ENCODE results near the gene FHIT.

Gene FHIT

GRCh38 chr3:60952055-60952454, 299.2 kb downstream of the FHIT start:
- H3K23ac ChIP-seq (ENCODE audit: low read length) = no peak overlapping the region
- DNase-seq = no peak
- no peak overlapping the region for H2BK5ac ChIP-seq (ENCODE audit: low read length)
- no CpG with 5 or more reads among the region's 6 CpGs for WGBS (ENCODE audit: extremely low coverage, insufficient coverage, low lambda C conversion rate)
- H4K5ac ChIP-seq (ENCODE audit: low read length) = no peak overlapping the region
- no peak overlapping the region for H4K8ac ChIP-seq (ENCODE audit: low read depth, low read length)
- no peak overlapping the region for H3K4ac ChIP-seq (ENCODE audit: low read depth, low read length)
- no peak overlapping the region for H3K4me3 ChIP-seq (ENCODE audit: low read length)
- H3K56ac ChIP-seq (ENCODE audit: low read length) = no peak overlapping the region
- no peaks in the 10 kb centered on the region for H3K27me3 ChIP-seq (ENCODE audit: insufficient read depth, low read length, poor library complexity)
- H2AK5ac ChIP-seq (ENCODE audit: low read length) = no peak overlapping the region
- no peaks in the 10 kb centered on the region for H3K36me3 ChIP-seq (ENCODE audit: control insufficient read depth, insufficient read depth, low read length)
- no peaks in the 10 kb centered on the region for H3K79me2 ChIP-seq (ENCODE audit: control insufficient read depth, insufficient read depth, low read length)
- no peak overlapping the region for H3K9ac ChIP-seq (ENCODE audit: low read length)
- no peak overlapping the region for H3K18ac ChIP-seq (ENCODE audit: low read length)
- H2BK15ac ChIP-seq (replicated peaks; ENCODE audit: low read depth) = no peak overlapping the region
- H2BK120ac ChIP-seq (ENCODE audit: low read depth, low read length) = no peak overlapping the region
- no peak overlapping the region for H3K27ac ChIP-seq (ENCODE audit: low read depth, low read length)
- no peaks in the 10 kb centered on the region for H3K4me1 ChIP-seq (ENCODE audit: control insufficient read depth, low read depth, low read length)
- no peaks in the 10 kb centered on the region for H3K79me1 ChIP-seq (ENCODE audit: low read length)
- no peak overlapping the region for H3K4me2 ChIP-seq (ENCODE audit: low read length)

- H2BK120ac ChIP-seq (ENCODE audit: low read depth, low read length) = no peak overlapping the region
- H4K8ac ChIP-seq (ENCODE audit: low read depth, low read length) = no peak overlapping the region
- no peak overlapping the region for H3K4ac ChIP-seq (ENCODE audit: low read depth, low read length)
- no peak overlapping the region for H3K23ac ChIP-seq (ENCODE audit: low read length)
- H3K36me3 ChIP-seq (ENCODE audit: control insufficient read depth, insufficient read depth, low read length) = no peaks in the 10 kb centered on the region
- no peak for DNase-seq
- H3K79me1 ChIP-seq (ENCODE audit: low read length) = no peaks in the 10 kb centered on the region
- H4K5ac ChIP-seq (ENCODE audit: low read length) = no peak overlapping the region
- no peak overlapping the region for H3K9ac ChIP-seq (ENCODE audit: low read length)
- H3K27ac ChIP-seq (ENCODE audit: low read depth, low read length) = no peak overlapping the region
- no peak overlapping the region for H2AK5ac ChIP-seq (ENCODE audit: low read length)
- H2BK5ac ChIP-seq (ENCODE audit: low read length) = no peak overlapping the region
- H3K27me3 ChIP-seq (ENCODE audit: insufficient read depth, low read length, poor library complexity) = no peaks in the 10 kb centered on the region
- no peak overlapping the region for H3K56ac ChIP-seq (ENCODE audit: low read length)
- no peak overlapping the region for H3K18ac ChIP-seq (ENCODE audit: low read length)
- H3K4me2 ChIP-seq (ENCODE audit: low read length) = no peak overlapping the region
- H3K79me2 ChIP-seq (ENCODE audit: control insufficient read depth, insufficient read depth, low read length) = no peaks in the 10 kb centered on the region
- WGBS (ENCODE audit: extremely low coverage, insufficient coverage, low lambda C conversion rate) = no CpG with 5 or more reads among the region's 3 CpGs
- H3K4me3 ChIP-seq (ENCODE audit: low read length) = no peak overlapping the region
- no peaks in the 10 kb centered on the region for H3K4me1 ChIP-seq (ENCODE audit: control insufficient read depth, low read depth, low read length)
- no peak overlapping the region for H2BK15ac ChIP-seq (replicated peaks; ENCODE audit: low read depth)
These were observed 302.1 kb downstream of the FHIT start for GRCh38 chr3:60949146-60949545.

- Histone ChIP-seq H4K5ac (ENCODE audit: low read length) (no peak overlapping the region), H3K79me1 (ENCODE audit: low read length) (no peaks in the 10 kb centered on the region), H3K9ac (ENCODE audit: low read length) (no peak overlapping the region), H2BK15ac (replicated peaks; ENCODE audit: low read depth) (no peak overlapping the region), H3K27ac (ENCODE audit: low read depth, low read length) (no peak overlapping the region), H3K36me3 (ENCODE audit: control insufficient read depth, insufficient read depth, low read length) (no peaks in the 10 kb centered on the region), H2AK5ac (ENCODE audit: low read length) (no peak overlapping the region), H3K4me1 (ENCODE audit: control insufficient read depth, low read depth, low read length) (no peaks in the 10 kb centered on the region), H3K4me3 (ENCODE audit: low read length) (no peak overlapping the region), H2BK120ac (ENCODE audit: low read depth, low read length) (no peak overlapping the region), H3K4me2 (ENCODE audit: low read length) (no peak overlapping the region), H3K4ac (ENCODE audit: low read depth, low read length) (no peak overlapping the region), H3K23ac (ENCODE audit: low read length) (no peak overlapping the region), H3K27me3 (ENCODE audit: insufficient read depth, low read length, poor library complexity) (no peaks in the 10 kb centered on the region), H3K56ac (ENCODE audit: low read length) (no peak overlapping the region), H2BK5ac (ENCODE audit: low read length) (no peak overlapping the region), H3K79me2 (ENCODE audit: control insufficient read depth, insufficient read depth, low read length) (no peaks in the 10 kb centered on the region), H4K8ac (ENCODE audit: low read depth, low read length) (no peak overlapping the region), H3K18ac (ENCODE audit: low read length) (no peak overlapping the region)
- peak; percentile 14 for DNase-seq
These were observed 302.8 kb downstream of the FHIT start for GRCh38 chr3:60948488-60948887.

GRCh38 chr3:60935709-60936108, 315.5 kb downstream of the FHIT start:
- Histone ChIP-seq H3K9ac (ENCODE audit: low read length) (no peak overlapping the region), H3K79me1 (ENCODE audit: low read length) (no peaks in the 10 kb centered on the region), H3K4me1 (ENCODE audit: control insufficient read depth, low read depth, low read length) (peaks cover 4% of the 10 kb centered on the region), H3K56ac (ENCODE audit: low read length) (no peak overlapping the region), H2AK5ac (ENCODE audit: low read length) (no peak overlapping the region), H2BK15ac (replicated peaks; ENCODE audit: low read depth) (peak overlapping the region; percentile 36), H3K79me2 (ENCODE audit: control insufficient read depth, insufficient read depth, low read length) (no peaks in the 10 kb centered on the region), H4K8ac (ENCODE audit: low read depth, low read length) (no peak overlapping the region), H3K36me3 (ENCODE audit: control insufficient read depth, insufficient read depth, low read length) (no peaks in the 10 kb centered on the region), H3K27ac (ENCODE audit: low read depth, low read length) (no peak overlapping the region), H2BK5ac (ENCODE audit: low read length) (no peak overlapping the region), H3K23ac (ENCODE audit: low read length) (no peak overlapping the region), H2BK120ac (ENCODE audit: low read depth, low read length) (no peak overlapping the region), H3K18ac (ENCODE audit: low read length) (no peak overlapping the region), H3K4me2 (ENCODE audit: low read length) (no peak overlapping the region), H3K4ac (ENCODE audit: low read depth, low read length) (no peak overlapping the region), H3K27me3 (ENCODE audit: insufficient read depth, low read length, poor library complexity) (no peaks in the 10 kb centered on the region), H4K5ac (ENCODE audit: low read length) (no peak overlapping the region), H3K4me3 (ENCODE audit: low read length) (no peak overlapping the region)
- WGBS (ENCODE audit: extremely low coverage, insufficient coverage, low lambda C conversion rate) = no CpG with 5 or more reads among the region's 3 CpGs
- DNase-seq = no peak

- Histone ChIP-seq H2AK5ac (ENCODE audit: low read length) (no peak overlapping the region), H3K4me2 (ENCODE audit: low read length) (no peak overlapping the region), H3K4ac (ENCODE audit: low read depth, low read length) (no peak overlapping the region), H4K8ac (ENCODE audit: low read depth, low read length) (no peak overlapping the region), H3K4me1 (ENCODE audit: control insufficient read depth, low read depth, low read length) (peaks cover 4% of the 10 kb centered on the region), H2BK120ac (ENCODE audit: low read depth, low read length) (no peak overlapping the region), H3K27ac (ENCODE audit: low read depth, low read length) (no peak overlapping the region), H3K18ac (ENCODE audit: low read length) (no peak overlapping the region), H2BK15ac (replicated peaks; ENCODE audit: low read depth) (no peak overlapping the region), H3K79me2 (ENCODE audit: control insufficient read depth, insufficient read depth, low read length) (no peaks in the 10 kb centered on the region), H3K23ac (ENCODE audit: low read length) (no peak overlapping the region), H3K4me3 (ENCODE audit: low read length) (no peak overlapping the region), H3K79me1 (ENCODE audit: low read length) (no peaks in the 10 kb centered on the region), H3K36me3 (ENCODE audit: control insufficient read depth, insufficient read depth, low read length) (no peaks in the 10 kb centered on the region), H3K9ac (ENCODE audit: low read length) (no peak overlapping the region), H3K27me3 (ENCODE audit: insufficient read depth, low read length, poor library complexity) (no peaks in the 10 kb centered on the region), H2BK5ac (ENCODE audit: low read length) (no peak overlapping the region), H3K56ac (ENCODE audit: low read length) (peak overlapping the region; percentile 1), H4K5ac (ENCODE audit: low read length) (no peak overlapping the region)
- WGBS (ENCODE audit: extremely low coverage, insufficient coverage, low lambda C conversion rate) = no CpG with 5 or more reads among the region's 2 CpGs
- DNase-seq = peak; percentile 14
These were observed 317.4 kb downstream of the FHIT start for GRCh38 chr3:60933824-60934223.

GRCh38 chr3:60932643-60933042, 318.6 kb downstream of the FHIT start:
- H3K27ac ChIP-seq (ENCODE audit: low read depth, low read length) = no peak overlapping the region
- H3K4me2 ChIP-seq (ENCODE audit: low read length) = no peak overlapping the region
- no peaks in the 10 kb centered on the region for H3K79me2 ChIP-seq (ENCODE audit: control insufficient read depth, insufficient read depth, low read length)
- no peak overlapping the region for H2AK5ac ChIP-seq (ENCODE audit: low read length)
- H3K18ac ChIP-seq (ENCODE audit: low read length) = peak overlapping the region; percentile 24
- H3K9ac ChIP-seq (ENCODE audit: low read length) = no peak overlapping the region
- peaks cover 4% of the 10 kb centered on the region for H3K4me1 ChIP-seq (ENCODE audit: control insufficient read depth, low read depth, low read length)
- H3K27me3 ChIP-seq (ENCODE audit: insufficient read depth, low read length, poor library complexity) = no peaks in the 10 kb centered on the region
- no peak overlapping the region for H2BK120ac ChIP-seq (ENCODE audit: low read depth, low read length)
- no peak overlapping the region for H2BK15ac ChIP-seq (replicated peaks; ENCODE audit: low read depth)
- H3K4me3 ChIP-seq (ENCODE audit: low read length) = no peak overlapping the region
- no peak overlapping the region for H2BK5ac ChIP-seq (ENCODE audit: low read length)
- no peak overlapping the region for H3K23ac ChIP-seq (ENCODE audit: low read length)
- no peak overlapping the region for H4K5ac ChIP-seq (ENCODE audit: low read length)
- WGBS (ENCODE audit: extremely low coverage, insufficient coverage, low lambda C conversion rate) = 100% methylated on average over 1 of the region's 1 CpG
- no peak overlapping the region for H3K56ac ChIP-seq (ENCODE audit: low read length)
- peak; percentile 57 for DNase-seq
- no peaks in the 10 kb centered on the region for H3K36me3 ChIP-seq (ENCODE audit: control insufficient read depth, insufficient read depth, low read length)
- no peak overlapping the region for H4K8ac ChIP-seq (ENCODE audit: low read depth, low read length)
- no peak overlapping the region for H3K4ac ChIP-seq (ENCODE audit: low read depth, low read length)
- no peaks in the 10 kb centered on the region for H3K79me1 ChIP-seq (ENCODE audit: low read length)
